GM23248 (cell line): ENCODE results near the gene FGFR2.

Experiments used
- EZH2 ChIP-seq: fragments of 200-600 bp; sonication (generic); IDR thresholded peaks from 2 replicates; pipeline ENCODE4 v1.6.1; 2018; ENCODE audit warnings: antibody characterized with exemption, mild to moderate bottlenecking; ENCODE audit not compliant: insufficient read depth, poor library complexity, severe bottlenecking
- EZH2phosphoT487 ChIP-seq: fragments of 200-600 bp; sonication (generic); IDR thresholded peaks from 2 replicates; pipeline ENCODE4 v1.6.1; 2018; ENCODE audit warnings: antibody characterized with exemption, moderate library complexity, mild to moderate bottlenecking, low read depth; ENCODE audit not compliant: insufficient read depth

GRCh38 chr10:121633056-121633455, 34.8 kb upstream of the FGFR2 start:
- no peak for TF ChIP-seq EZH2
- no peak for TF ChIP-seq EZH2phosphoT487
